Measurements from ENCODE around the gene PRTN3.

DNA sequence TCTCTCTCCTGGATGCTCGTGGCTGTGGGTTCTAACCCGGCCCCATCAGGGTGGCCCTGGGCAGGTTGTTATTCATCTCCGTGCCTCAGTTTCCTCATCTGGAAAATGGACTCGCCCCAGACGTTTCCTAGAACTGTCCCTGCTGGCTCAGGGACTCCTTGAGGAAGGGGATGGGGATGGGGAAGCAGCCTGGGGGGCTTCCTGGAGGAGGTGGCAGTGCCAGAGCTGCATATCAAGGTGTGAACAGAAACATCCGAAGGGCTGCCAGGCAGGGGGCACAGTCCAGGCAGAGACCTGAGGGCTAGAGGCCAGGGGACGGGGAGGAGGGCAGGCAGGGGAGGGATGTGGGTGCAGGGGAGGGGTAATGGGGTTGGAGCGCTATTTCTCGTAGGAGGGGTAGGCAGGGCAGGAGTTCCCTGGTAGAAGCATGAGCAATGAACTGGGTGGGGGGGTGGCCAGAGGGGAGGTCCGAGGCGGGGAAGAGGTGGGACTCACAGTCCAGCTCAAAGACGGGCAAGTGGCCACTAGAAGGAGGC, 7.7 kb downstream of the PRTN3 start:
- TF ChIP-seq, protein P1, sequence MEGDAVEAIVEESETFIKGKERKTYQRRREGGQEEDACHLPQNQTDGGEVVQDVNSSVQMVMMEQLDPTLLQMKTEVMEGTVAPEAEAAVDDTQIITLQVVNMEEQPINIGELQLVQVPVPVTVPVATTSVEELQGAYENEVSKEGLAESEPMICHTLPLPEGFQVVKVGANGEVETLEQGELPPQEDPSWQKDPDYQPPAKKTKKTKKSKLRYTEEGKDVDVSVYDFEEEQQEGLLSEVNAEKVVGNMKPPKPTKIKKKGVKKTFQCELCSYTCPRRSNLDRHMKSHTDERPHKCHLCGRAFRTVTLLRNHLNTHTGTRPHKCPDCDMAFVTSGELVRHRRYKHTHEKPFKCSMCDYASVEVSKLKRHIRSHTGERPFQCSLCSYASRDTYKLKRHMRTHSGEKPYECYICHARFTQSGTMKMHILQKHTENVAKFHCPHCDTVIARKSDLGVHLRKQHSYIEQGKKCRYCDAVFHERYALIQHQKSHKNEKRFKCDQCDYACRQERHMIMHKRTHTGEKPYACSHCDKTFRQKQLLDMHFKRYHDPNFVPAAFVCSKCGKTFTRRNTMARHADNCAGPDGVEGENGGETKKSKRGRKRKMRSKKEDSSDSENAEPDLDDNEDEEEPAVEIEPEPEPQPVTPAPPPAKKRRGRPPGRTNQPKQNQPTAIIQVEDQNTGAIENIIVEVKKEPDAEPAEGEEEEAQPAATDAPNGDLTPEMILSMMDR (conservative IDR thresholded peaks at IDR 0.05) = no peak
- TF ChIP-seq ZFX (IDR thresholded peaks at IDR 0.05) = no peak

All from C4-2B (cell line).